Stomach (tissue), 4 donors: ENCODE results near the gene EPHA6.

ENCODE experiments used
- CTCF ChIP-seq, 7 experiments: fragments of 450-650 bp in 4 of 7; fragments of 200-600 bp in 3 of 7; sonication (generic) in 3 of 7; IDR thresholded peaks; one replicate each; pipeline ENCODE4 v1.5.1; 2016 to 2019; ENCODE audit warnings: antibody characterized with exemption in 7 of 7, control low read depth in 2 of 7, mild to moderate bottlenecking in 1 of 7
- POLR2AphosphoS5 ChIP-seq, 3 donors: sonication (generic); formaldehyde crosslinking; IDR thresholded peaks; one replicate each; pipeline ENCODE4 v1.6.1; 2016; ENCODE audit warnings: antibody characterized with exemption in 3 of 3

GRCh38 chr3:97301114-97301513 lies 486.7 kb downstream of the EPHA6 start:
- TF ChIP-seq CTCF (IDR thresholded peaks at IDR 0.05) = no peak
- TF ChIP-seq POLR2AphosphoS5 (IDR thresholded peaks at IDR 0.05) = no peak
